ENCODE results near the gene MAGI1. TPM values are rescaled to one million over a fixed set of nuclear protein-coding genes. Genes with fewer than 3 reads are reported as not detected.

Gene MAGI1
- total and polyA plus RNA-seq, 2 donors (not counting 1 experiment from before 2014, with no cell fraction given) = 0.10 to 0.22 TPM

- Mint-ChIP-seq H3K9me3 (ENCODE audit: insufficient read depth) (no peaks in the 10 kb centered on the region), H3K27ac (no peak overlapping the region), H3K4me3 (no peak overlapping the region), H3K4me1 (no peaks in the 10 kb centered on the region), H3K27me3 (no peaks in the 10 kb centered on the region)
- Histone ChIP-seq H2AFZ (ENCODE audit: insufficient read depth, low read depth, low read length, poor library complexity, severe bottlenecking) (no peak overlapping the region), H4K20me1 (ENCODE audit: control insufficient read depth, insufficient read depth, low read length, poor library complexity, severe bottlenecking) (no peaks in the 10 kb centered on the region), H3K79me2 (ENCODE audit: control insufficient read depth, insufficient read depth, low read length) (no peaks in the 10 kb centered on the region), H3K4me3 (ENCODE audit: control extremely low read depth in 1 of 5, extremely low read depth in 1 of 5, insufficient read depth in 1 of 5, low read depth in 2 of 5, low read length in 4 of 5) (no peak overlapping the region), H3K4me2 (replicated peaks; ENCODE audit: low read depth, low read length, poor library complexity, severe bottlenecking) (no peak overlapping the region), H3K9me3 (ENCODE audit: control extremely low read depth in 1 of 3, control insufficient read depth in 2 of 3, insufficient read depth in 1 of 3, low read length in 2 of 3) (peaks cover 0 to 3% (median 0%) of the 10 kb centered on the region in 3 donors), H3K27ac (ENCODE audit: low read length in 2 of 2) (no peak overlapping the region), H3K4me1 (ENCODE audit: control insufficient read depth in 2 of 2, insufficient read depth in 2 of 2, low read length in 2 of 2) (no peaks in the 10 kb centered on the region), H3K27me3 (replicated peaks in 1 of 4; ENCODE audit: control extremely low read depth in 1 of 4, control insufficient read depth in 3 of 4, insufficient read depth in 4 of 4, low read length in 3 of 4) (no peaks in the 10 kb centered on the region), H3K9ac (ENCODE audit: low read length) (no peak overlapping the region), H3K36me3 (replicated peaks in 1 of 2; ENCODE audit: control extremely low read depth in 1 of 2, control insufficient read depth in 1 of 2, extremely low read depth in 1 of 2, insufficient read depth in 2 of 2, low read length in 1 of 2) (no peaks in the 10 kb centered on the region)
- intact Hi-C loops (cut with micrococcal nuclease) = loop anchor here (5.0 kb wide), 1 partner anchor 1719 kb away; no protein-coding TSS in a partner anchor
- 61% methylated on average over 2 of the region's 5 CpGs for WGBS (ENCODE audit: insufficient coverage)
- no peak for TF ChIP-seq EZH2 (IDR thresholded peaks at IDR 0.05; ENCODE audit: borderline replicate concordance, insufficient read depth, low read depth, low read length, poor library complexity, severe bottlenecking)
- no peak for TF ChIP-seq CTCF (IDR thresholded peaks at IDR 0.05)
- DNase-seq = no peak
- ChIA-PET CTCF (no interaction called here), POLR2A (no interaction called here)
- ATAC-seq (ENCODE audit: low read depth) = no peak
Measured at GRCh38 chr3:65751123-65751700, 287.5 kb downstream of the MAGI1 start.

- no peak for DNase-seq
- Mint-ChIP-seq H3K4me1 (no peaks in the 10 kb centered on the region), H3K27me3 (no peaks in the 10 kb centered on the region), H3K9me3 (ENCODE audit: insufficient read depth) (no peaks in the 10 kb centered on the region), H3K4me3 (no peak overlapping the region), H3K27ac (no peak overlapping the region)
- H4K20me1 ChIP-seq (ENCODE audit: control insufficient read depth, insufficient read depth, low read length, poor library complexity, severe bottlenecking) = no peaks in the 10 kb centered on the region
- H3K27me3 ChIP-seq (replicated peaks in 1 of 4; ENCODE audit: control extremely low read depth in 1 of 4, control insufficient read depth in 3 of 4, insufficient read depth in 4 of 4, low read length in 3 of 4) = no peaks in the 10 kb centered on the region
- H3K27ac ChIP-seq (ENCODE audit: low read length in 2 of 2) = no peak overlapping the region
- H3K4me3 ChIP-seq (ENCODE audit: control extremely low read depth in 1 of 5, extremely low read depth in 1 of 5, insufficient read depth in 1 of 5, low read depth in 2 of 5, low read length in 4 of 5) = no peak overlapping the region
- POLR2A ChIA-PET = no interaction called here
- no peaks in the 10 kb centered on the region for H3K4me1 ChIP-seq (ENCODE audit: control insufficient read depth in 2 of 2, insufficient read depth in 2 of 2, low read length in 2 of 2)
- H3K9me3 ChIP-seq (ENCODE audit: control extremely low read depth in 1 of 3, control insufficient read depth in 2 of 3, insufficient read depth in 1 of 3, low read length in 2 of 3) = peaks cover 0 to 3% (median 0%) of the 10 kb centered on the region in 3 donors
- no peak for ATAC-seq (ENCODE audit: low read depth)
- CTCF ChIA-PET = no interaction called here
- WGBS (ENCODE audit: insufficient coverage) = no CpG with 5 or more reads among the region's 1 CpG
- no peak overlapping the region for H3K4me2 ChIP-seq (replicated peaks; ENCODE audit: low read depth, low read length, poor library complexity, severe bottlenecking)
- no peak for TF ChIP-seq CTCF (IDR thresholded peaks at IDR 0.05)
- TF ChIP-seq EZH2 (IDR thresholded peaks at IDR 0.05; ENCODE audit: borderline replicate concordance, insufficient read depth, low read depth, low read length, poor library complexity, severe bottlenecking) = no peak
- no peak overlapping the region for H2AFZ ChIP-seq (ENCODE audit: insufficient read depth, low read depth, low read length, poor library complexity, severe bottlenecking)
- no peaks in the 10 kb centered on the region for H3K79me2 ChIP-seq (ENCODE audit: control insufficient read depth, insufficient read depth, low read length)
- no peak overlapping the region for H3K9ac ChIP-seq (ENCODE audit: low read length)
- intact Hi-C loops (cut with micrococcal nuclease) = no loop called here
- no peaks in the 10 kb centered on the region for H3K36me3 ChIP-seq (replicated peaks in 1 of 2; ENCODE audit: control extremely low read depth in 1 of 2, control insufficient read depth in 1 of 2, extremely low read depth in 1 of 2, insufficient read depth in 2 of 2, low read length in 1 of 2)
Measured at GRCh38 chr3:65749066-65749465, 289.7 kb downstream of the MAGI1 start.
